Esophagus mucosa (tissue), 1 donor: ENCODE data around the gene KCNJ6. TPM values are rescaled to one million over a fixed set of nuclear protein-coding genes. Genes with fewer than 3 reads are reported as not detected.

Source experiments
- ATAC-seq: fragments of 200-7000 bp; cut with Tn5 transposase; one replicate; pipeline ENCODE4 v1.9.1; 2020
- total RNA-seq: library from RNA; stranded (reverse); gene quantifications from one replicate; pipeline ENCODE4 v1.2.4, GENCODE V29; 2023
- donor health status: DM: yes; HTN: yes; CAD: no.

The KCNJ6 gene
- total RNA-seq, 1 donor from 2014 or later: not detected

GRCh38 chr21:37815893-37816292 is 100.4 kb downstream of the KCNJ6 start:
- no peak for ATAC-seq

GRCh38 chr21:37811711-37812110 is 104.5 kb downstream of the KCNJ6 start:
- ATAC-seq: no peak

- ATAC-seq: no peak
Measured at GRCh38 chr21:37808261-37808660, 108.0 kb downstream of the KCNJ6 start.

GRCh38 chr21:37805266-37805665 is 111.0 kb downstream of the KCNJ6 start:
- no peak for ATAC-seq

- no peak for ATAC-seq
Measured at GRCh38 chr21:37804001-37804400, 112.3 kb downstream of the KCNJ6 start.

- ATAC-seq: no peak
Measured at GRCh38 chr21:37803101-37803651, 113.1 kb downstream of the KCNJ6 start.

GRCh38 chr21:37800456-37801061 is 115.7 kb downstream of the KCNJ6 start:
- no peak for ATAC-seq

- no peak for ATAC-seq
Measured at GRCh38 chr21:37800057-37800455, 116.2 kb downstream of the KCNJ6 start.

GRCh38 chr21:37799211-37800056 is 116.8 kb downstream of the KCNJ6 start:
- ATAC-seq: no peak

DNA sequence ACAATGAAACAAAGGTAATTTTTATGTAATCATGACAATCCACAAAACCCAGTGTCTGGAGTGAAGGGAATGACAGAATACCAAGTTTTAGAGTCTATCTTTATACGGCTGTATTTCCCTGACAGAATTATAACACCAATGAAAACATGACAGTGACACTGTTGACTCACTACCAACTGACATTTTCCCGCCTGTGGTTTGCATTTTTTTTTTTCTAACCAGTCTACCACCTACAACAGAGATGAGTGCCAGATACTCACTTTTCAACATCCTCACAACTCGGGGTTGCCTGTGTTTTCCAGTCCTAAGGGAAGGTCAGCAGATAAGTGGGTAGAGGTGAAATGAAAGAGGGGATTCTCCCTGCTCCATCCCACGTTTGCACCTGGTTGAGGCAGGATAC is 118.9 kb downstream of the KCNJ6 start:
- ATAC-seq: no peak

GRCh38 chr21:37796011-37796410 is 120.2 kb downstream of the KCNJ6 start:
- no peak for ATAC-seq

- ATAC-seq: no peak
Measured at GRCh38 chr21:37793660-37794059, 122.6 kb downstream of the KCNJ6 start.

- ATAC-seq: no peak
Measured at GRCh38 chr21:37792046-37792445, 124.2 kb downstream of the KCNJ6 start.

DNA sequence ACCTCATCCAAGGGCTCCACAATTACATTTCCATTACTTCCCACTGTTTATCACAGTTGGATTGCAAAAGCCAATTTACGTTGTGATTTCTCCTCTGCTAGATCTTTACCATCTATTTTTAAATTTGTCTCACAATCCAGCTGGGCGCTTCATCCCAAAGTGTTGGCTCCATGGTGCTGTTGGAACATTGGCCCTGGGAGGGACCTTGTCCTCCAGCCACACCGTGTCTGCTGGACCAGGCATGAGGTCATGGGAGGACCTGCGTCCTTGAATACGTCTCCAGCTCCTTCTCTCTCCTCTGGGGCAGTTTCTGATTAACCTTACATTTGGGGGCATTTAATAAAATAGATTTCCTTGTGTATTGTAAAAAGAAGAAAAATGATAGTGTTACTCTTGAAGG is 125.4 kb downstream of the KCNJ6 start:
- no peak for ATAC-seq

DNA sequence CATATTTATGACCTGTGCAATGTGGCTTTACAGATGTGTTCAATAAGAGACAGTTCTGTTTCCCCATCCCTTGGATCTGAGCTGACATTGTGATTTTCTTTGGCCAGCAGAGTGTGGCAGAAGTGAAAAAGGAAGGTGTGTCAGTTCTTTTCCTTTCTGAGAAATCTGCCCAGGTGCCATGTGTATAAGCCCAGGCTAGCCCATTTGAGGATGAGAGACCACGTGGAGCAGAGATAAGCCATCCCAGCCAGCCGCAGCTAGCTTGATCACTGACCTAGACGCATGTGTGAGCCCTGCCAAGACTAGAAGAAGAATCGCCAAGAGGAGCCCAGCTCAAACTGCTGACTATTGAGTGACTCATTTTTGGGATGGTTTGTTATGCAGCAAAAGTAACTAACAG is 127.8 kb downstream of the KCNJ6 start:
- no peak for ATAC-seq

DNA sequence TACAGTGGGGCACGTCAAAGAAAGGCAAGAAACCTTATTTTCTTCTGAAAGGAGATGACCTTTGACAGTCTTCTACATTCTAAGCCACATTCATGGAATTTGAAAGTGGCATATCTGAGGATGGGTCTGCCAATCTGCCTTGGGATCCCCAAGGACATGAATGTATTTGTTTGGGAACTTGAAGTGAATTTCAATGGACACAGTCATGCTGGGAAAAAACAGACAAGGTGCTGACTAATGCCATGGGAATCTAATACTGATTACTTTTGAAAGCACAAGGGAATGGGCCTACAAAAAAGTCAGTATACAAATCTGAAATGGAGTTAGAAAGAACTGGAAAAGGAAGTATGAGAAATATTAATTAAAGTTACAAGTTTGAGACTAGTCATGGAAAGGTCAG is 128.8 kb downstream of the KCNJ6 start:
- ATAC-seq: no peak

GRCh38 chr21:37784591-37785318 is 131.5 kb downstream of the KCNJ6 start:
- ATAC-seq: no peak

- no peak for ATAC-seq
Measured at GRCh38 chr21:37783016-37783415, 133.2 kb downstream of the KCNJ6 start.

DNA sequence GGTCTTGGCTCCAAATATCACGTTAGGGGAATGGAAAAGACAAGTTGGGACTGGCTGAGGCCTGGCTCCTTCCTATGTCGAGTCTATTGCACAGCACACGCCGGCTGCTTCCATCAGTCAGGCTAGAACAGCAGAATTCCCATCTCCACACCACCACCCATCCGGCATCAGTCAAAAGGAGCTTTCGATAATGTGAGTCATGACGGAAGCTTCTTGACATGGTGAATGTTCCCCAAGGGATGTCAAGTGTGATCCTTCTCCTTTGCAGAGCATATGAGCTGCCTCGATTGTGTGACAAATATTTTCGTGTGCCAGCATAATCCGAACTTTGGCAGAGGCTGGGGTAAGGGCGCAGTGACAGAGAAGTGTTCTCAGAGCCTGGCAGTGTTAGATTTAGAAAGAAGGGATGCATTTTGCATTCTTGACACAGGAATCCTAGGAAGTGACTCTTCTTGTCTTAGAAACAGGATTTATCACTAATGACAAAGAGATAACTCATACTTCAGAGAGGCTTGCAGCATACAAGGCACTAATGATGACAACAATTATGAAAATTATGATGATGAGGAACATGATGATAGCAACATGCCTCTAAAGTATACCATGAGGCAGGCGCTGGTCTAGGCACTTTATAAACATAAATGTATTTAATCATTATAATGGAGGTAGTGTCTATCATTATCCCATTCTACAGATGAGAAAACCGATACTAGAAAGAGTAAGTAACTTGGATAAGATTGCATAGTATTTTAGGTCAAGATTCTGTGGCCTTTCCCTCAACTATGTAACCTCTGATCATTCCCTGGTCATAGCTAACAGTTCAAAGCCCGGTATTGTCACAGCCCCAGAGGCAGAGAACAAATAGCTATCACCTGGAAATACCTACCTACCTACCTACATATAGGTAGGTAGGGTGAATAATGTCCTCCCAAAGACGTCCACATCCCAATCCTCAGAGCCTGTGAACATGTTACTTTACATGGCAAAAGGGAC is 135.0 kb downstream of the KCNJ6 start:
- ATAC-seq: peak; percentile 48

GRCh38 chr21:37771181-37771580 is 145.1 kb downstream of the KCNJ6 start:
- ATAC-seq: no peak

DNA sequence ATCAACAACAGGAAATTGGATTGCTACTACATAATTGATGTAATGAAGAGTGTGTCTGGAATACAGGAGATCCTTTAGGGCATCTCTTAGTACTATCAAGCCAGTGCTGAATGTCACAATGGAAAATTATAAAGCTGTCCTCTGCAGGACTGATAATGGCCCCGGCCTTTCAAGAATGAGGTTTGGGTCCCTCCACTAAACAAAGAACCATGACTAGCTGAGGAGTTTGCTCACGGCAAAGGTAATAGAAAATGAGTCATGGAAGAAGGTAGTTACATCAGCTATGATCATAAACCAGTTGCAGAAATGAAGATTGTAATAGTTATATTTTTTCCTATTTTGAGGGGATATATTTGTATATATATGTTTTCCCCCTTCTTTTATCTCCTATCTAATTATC is 145.8 kb downstream of the KCNJ6 start:
- ATAC-seq: peak; percentile 34

DNA sequence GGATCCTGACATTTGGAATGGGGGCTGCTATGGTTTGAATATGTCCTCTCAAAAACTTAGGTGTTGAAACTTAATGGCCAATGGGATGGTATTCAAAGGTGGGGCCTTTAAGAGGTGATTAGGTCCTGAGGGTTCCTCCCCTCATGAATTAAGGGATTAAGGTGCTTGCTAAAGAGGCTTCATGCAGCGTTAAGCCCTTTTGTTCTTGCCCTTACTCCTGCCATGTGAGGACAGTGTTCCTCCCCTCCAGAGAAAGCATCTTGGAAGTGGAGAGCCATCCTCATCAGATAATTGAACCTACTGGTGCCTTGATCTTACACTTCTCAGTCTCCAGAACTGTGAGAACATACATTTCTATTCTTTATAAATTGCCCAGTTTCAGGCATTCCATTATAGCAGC is 146.6 kb downstream of the KCNJ6 start:
- ATAC-seq: no peak
